T-helper 2 cell treated with Interferon-gamma antibody and Interleukin-4, amounts not matched to agents 100 ng/mL and 5 ng/mL, for 36 hours (primary cell): ENCODE measurements around the gene MRPL46. TPM values are rescaled to one million over a fixed set of nuclear protein-coding genes. Genes with fewer than 3 reads are reported as not detected.

Source experiments
- intact Hi-C: fragments of 100-400 bp; cut with micrococcal nuclease; formaldehyde crosslinking; loops from one replicate; pipeline ENCODE4 v1.15.1; 2023
- total RNA-seq: library from RNA; stranded (reverse); gene quantifications from 2 replicates; pipeline ENCODE4 v1.2.3, GENCODE V29; 2022

Gene MRPL46
- total RNA-seq, 1 donor from 2014 or later = 28.2 TPM

DNA sequence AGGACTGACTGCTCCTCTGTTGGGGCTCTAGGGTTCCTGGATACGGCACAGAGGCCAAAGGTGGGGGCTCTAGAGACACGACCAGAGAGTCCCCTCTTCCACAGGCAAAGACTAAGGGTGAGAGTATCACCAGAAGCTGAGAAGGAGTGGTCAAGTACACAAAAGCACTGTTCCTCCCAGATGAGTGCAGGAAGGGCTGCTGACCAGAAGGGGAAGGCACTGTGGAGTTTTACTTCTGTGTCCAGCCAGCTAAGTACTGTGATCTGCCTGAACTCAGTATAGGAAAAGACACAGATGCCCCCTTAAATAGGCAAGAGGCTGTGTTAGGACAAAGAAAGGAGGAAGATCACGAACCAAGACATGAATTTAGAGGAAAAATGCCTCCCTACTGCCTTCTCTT lies 12.0 kb upstream of the MRPL46 start:
- intact Hi-C loops = no loop called here

DNA sequence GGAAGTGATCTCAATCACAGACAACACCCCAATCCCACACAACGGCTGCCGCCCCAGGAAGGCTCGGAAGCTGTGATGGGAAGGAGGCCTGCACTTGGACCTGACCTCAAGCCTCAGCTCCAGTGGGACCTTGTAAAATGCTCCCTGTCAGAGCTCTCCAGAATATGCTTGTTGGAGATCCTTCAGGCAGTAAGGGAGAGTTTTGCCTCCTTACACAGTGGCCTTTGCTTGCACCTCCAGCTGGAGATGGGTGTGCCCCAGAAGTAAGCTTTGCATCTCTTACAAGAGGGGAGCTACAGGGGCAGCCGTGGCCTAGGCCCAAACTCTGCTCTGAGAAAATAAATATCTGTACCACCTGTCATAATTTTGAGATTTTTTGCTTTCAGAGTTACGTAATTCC lies 10.7 kb upstream of the MRPL46 start:
- intact Hi-C loops = no loop called here

DNA sequence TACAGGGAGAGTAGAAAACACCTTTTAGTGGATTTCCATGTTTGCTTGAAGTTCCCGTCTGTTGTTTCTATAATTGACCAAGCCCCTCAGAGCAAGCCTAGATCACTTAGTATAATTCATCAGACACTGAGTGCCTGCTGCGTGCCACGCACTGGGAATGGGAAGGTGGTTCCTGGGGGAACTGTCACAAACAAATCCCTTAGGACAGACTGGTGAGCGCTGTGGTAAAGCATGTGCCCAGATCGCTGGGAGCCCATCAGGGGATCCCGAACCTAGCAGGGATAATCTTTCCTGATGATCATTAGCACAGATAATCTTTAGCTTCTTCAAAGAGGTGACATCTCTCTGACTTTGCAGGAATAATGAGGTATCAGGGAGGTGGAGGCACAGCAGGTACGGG lies 9.9 kb upstream of the MRPL46 start:
- intact Hi-C loops = no loop called here

DNA sequence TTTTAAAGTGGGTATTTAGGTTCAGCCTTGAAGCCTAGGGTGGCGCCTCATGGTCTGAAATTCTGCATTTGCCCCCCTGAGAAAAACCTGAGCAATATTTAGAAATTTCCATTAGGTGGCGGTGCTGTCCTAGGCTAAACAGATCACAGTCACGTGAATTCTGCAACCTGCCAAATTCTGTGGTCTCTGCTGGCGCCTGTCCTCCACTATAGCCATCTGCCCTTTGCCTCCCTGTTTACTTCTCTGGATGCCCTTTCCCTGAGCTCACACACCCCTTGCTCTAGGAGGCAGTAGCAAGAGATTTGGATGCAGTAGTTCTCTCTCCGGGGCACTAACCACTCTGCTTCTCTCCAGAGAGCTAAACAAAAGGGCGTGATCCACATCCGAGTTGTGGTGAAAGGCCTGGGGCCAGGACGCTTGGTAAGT lies 9.5 kb upstream of the MRPL46 start:
- intact Hi-C loops = no loop called here

DNA sequence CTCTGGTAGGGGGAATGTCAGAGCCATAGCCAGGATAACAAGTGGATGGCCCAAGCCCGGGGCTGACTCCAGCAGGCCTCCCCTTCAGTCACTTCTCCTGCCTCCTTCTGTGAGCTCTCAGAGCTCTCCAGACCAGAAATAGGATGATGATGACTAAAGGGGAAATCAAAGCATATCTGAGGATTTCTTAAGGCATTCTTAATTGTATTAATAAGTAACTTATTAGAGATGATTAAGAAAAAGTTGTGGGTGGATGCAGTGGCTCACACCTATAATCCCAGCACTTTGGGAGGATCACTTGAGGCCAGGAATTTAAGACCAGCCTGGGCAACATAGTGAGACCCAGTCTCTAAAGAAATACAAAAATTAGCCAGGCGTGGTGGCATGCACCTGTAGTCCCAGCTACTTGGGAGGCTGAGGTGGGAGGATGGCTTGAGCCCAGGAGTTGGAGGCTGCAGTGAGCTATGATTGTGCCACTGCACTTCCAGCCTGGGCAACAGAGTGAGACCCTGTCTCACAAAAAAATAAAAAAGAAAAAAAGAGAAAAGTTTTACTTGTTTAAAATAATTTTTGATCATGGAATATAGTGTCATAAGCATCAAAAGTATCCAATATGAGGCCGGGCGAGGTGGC lies 6.6 kb upstream of the MRPL46 start:
- intact Hi-C loops = loop anchor here (5.0 kb wide), 1 partner anchor 189 kb away; no protein-coding TSS in a partner anchor

DNA sequence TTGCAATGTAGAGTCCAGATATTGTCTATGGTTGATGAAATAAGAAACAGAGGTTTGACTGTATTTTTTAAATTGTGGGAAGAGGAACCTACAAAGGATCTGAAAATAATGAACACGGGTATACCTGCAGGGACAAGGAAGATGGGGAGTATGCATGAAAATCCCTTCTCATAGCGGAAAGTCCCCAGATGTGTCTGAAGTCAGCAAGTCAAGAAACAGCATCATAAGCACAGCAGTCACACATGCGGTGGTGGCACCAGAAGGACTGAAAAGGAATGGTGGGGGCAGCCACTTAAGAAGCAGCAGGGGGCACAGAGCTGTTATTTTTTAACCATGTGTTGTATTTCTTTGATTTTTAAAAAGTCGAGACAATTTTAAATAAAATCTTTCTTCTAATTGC lies 5.0 kb upstream of the MRPL46 start:
- intact Hi-C loops = loop anchor here (5.0 kb wide), 1 partner anchor 190 kb away; no protein-coding TSS in a partner anchor

DNA sequence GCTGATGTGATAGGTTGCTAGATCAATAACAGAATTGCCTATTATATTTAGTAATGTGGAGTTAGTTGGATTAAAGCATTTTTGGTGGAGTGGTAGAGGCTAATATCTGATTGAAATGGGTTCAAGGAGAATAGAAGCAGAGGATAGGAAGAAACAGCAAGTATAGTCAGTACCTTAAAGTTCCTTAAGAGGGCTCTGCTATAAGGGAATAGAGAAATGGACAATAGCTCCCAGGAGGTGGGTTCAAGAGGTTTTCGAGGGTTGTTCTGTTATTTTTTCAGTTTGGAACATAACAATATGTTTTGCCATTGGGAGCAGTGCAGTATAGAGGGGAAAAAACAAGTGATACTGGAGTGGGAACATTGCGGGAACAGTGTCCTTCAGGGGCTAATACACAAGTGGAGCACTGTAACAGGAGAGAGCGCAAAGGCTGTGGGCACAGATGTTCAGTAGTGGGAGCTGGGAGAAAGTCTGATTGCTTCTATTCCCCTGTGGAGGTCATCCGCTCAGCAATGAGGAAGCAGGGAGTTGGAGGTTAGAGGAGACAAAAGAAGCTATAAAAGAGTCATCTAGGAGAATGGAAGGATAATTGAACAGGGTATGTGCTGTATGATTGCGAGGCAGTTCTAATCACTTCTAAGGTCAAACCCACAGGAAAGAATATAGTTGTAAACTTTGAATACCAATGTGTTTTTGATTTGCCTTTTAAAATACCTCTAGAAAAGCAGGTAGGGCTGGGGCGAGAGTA lies 3.6 kb upstream of the MRPL46 start:
- intact Hi-C loops = loop anchor here (5.0 kb wide), 1 partner anchor 192 kb away; no protein-coding TSS in a partner anchor

DNA sequence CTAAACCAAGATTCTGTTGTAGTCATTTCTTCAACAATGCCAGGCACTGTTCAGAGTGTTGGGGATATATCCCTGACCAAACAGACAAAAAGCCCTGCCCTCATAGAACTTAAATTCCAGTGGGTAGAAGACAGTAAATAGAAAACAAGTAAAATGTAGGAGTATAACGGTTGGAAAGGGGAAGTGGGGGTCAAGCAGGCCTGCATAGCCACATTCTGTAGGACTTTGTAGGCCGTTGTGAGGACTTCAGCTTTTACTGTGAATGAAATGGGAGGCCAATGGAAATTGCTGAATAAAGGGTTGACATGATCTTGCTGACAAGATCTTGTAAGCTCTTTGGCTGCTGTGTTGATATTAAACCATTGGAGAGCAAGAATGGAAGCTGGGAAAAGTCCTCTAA lies 2.1 kb upstream of the MRPL46 start:
- intact Hi-C loops = loop anchor here (10.0 kb wide), 1 partner anchor 425 kb away; the partner anchor contains the start of gene HAPLN3

DNA sequence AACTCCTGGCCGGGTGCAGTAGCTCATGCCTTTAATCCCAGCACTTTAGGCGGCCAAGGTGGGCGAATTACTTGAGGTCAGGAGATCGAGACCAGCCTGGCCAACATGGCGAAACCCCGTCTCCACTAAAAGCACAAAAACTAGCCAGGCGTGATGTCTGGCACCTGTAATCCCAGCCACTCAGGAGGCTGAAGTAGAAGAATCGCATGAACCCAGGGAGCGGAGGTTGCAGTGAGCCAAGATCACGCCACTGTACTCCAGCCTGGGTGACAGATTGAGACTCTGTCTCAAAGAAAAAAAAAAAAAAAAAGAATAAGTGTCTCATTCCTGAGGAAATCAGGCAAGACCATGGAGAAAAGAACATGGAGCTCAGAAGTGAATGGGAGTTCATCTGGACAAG lies 1.5 kb upstream of the MRPL46 start:
- intact Hi-C loops = loop anchor here (10.0 kb wide), 1 partner anchor 426 kb away; the partner anchor contains the start of gene HAPLN3

DNA sequence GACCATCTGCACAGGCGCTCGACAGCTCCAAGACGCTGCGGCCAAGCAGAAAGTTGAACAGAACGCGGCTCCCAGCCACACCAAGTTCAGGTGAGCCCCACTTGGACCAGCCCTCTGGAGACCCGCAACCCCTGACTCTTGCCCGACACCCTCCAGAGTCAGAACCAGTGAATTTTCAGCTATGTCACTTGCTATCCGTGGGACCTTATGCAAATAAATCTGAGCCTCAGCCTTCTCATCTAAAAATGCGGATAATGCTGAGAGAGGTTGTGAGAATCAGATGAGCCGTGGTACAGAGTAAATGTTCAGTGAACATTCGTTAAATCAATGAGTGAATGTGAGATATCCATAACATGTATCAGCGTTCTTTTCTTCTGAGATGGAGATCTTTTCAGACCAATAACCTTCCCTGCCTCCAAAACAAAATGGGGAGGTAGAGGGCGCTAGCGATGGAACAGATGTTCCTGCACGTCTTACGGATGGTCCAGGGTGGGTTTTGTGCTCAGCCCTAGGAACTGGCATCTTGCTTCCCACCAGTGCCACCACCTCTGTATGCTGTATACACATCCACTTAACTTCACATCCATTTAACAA lies 844 bp upstream of the MRPL46 start:
- intact Hi-C loops = loop anchor here (1.0 to 10.0 kb wide), 4 partner anchors 78 to 427 kb away; partner anchors contain the start of genes AEN, DET1 and HAPLN3

DNA sequence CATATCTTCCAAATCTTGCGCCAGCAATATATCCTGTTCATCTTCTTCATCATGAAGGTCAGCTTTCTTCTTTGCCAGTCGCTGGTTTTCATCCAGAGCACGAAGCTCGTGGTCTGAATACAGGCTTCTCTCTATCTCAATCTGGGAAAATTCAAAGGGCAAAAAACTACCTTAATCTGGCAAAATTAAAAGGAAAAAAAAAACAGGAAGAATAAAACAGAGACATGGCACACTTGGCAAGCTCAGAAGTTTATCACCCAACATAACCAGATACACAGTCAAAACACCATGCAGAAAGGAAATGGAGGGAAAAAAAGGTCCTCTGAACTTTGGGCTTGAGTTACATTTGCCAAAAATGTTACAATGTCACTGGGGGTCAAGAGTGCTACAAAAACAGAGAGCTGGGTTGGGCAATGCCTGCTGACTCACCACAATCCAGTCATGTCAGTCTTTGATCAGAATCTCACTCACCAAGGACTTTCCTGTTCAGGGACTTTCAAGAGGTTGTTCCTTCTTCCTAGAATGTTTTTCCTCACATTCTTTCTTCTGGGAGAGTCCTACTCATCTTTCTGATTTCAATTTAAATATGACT lies 1.5 kb downstream of the MRPL46 start:
- intact Hi-C loops = loop anchor here (10.0 kb wide), 1 partner anchor 429 kb away; the partner anchor contains the start of gene HAPLN3

DNA sequence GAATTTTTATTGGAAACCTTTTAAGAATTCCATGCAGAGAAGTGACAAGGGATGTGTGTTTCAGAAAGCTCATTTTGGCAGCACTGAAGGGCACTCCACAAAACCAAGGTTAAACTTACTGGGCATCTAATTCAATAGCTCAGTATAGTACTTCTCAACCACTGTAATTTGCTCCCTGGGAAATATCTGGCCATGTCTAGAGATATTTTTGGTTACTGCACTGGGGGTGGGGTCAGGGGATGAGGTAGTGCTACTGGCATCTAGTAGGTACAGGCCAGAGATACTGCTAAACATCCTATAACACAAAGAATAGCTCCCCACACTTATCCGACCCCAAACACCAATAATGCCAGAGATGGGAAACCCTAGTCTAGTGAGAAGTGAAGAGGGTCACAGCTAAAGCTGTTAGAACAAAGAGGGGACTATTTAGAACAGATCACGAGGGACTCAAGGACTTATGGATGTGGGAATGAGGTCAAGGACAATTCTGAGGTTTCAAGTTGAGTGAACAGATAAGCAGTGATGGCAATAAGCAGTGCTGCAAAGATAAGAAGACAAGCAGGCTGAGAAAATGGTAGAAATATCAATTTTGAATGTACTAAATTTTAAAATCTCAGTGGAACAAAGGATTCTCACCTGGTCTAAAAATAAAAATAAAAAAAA lies 3.2 kb downstream of the MRPL46 start:
- intact Hi-C loops = loop anchor here (10.0 kb wide), 1 partner anchor 431 kb away; the partner anchor contains the start of gene HAPLN3

DNA sequence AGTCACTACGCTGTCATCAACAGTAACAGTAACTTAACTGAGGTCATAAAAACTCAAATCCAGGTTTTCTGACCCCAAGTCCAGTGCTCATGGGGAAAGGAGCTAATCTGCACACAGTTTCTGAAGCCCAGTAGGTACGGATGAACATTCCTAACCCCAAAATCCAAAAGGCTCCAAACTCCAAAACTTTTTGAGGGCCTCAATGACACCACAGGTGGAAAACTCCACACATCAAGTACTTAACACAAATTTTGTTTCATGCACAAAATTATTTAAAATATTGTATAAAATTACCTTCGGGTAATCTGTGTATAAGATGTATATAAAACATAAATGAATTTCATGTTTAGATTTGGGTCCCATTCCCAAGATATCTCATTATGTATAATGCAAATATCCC lies 10.5 kb downstream of the MRPL46 start:
- intact Hi-C loops = no loop called here

DNA sequence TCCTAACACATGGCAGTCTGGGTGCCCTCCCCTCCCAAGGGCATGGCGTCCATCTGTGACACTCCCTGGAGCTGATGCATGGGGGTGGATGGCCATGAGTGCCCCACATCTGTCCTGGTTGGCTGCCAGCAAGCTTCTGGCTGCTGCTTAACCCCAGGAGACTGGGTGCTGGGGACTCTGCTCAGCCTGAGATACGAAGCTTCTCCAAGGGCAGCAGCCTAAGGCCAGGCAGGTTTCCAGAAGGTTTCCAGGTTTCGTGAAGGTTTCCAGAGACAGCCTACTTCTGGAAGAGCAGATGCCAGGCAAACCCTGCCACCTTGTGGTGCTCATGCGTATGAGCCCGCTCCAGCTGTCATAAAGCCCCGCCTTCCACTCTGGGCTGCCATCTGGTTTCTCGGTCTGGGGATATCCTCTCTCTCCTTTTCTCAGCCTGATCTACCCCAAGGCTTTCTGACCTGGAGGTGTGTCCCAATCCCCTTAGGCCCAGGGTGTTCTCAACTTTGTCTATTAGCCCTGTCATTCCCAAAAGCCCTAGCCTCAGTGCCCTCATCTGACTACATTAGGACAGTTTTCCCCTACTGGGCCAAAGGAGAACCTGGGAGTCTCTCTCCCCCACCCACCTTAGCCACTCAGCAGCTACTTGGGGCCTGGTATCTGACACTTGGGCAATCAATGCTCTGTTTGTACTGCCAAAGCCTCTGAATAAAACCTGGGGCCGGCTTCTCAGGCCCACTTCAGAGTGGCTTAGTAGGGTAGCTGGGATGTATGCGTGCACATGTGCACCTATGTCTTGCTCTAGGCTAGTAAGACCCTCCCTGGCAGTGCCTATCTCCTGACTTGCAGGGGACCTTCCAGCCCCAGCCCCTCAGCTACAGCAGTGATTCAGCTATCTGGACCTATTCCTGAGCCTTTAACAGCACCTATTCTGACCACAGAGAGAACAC lies 12.0 kb downstream of the MRPL46 start:
- intact Hi-C loops = no loop called here

DNA sequence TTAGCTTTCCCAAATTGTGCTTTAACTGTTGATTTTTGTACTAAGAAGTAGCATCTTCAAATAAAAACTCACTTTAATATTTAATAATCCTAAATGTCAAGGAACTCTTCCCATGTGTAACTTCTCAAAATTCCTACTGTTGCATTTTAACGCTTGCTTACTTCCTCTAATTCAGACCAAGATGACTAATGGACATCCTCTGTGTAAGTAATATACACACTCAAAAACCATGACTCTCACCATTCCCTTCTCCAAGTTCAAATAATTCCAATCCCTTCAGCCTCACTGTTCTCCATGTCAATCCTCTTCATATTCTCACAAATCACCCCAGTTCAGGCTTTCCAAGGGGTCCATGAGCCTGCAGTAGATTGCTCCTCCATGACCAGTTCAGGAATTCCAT lies 13.0 kb downstream of the MRPL46 start:
- intact Hi-C loops = no loop called here

DNA sequence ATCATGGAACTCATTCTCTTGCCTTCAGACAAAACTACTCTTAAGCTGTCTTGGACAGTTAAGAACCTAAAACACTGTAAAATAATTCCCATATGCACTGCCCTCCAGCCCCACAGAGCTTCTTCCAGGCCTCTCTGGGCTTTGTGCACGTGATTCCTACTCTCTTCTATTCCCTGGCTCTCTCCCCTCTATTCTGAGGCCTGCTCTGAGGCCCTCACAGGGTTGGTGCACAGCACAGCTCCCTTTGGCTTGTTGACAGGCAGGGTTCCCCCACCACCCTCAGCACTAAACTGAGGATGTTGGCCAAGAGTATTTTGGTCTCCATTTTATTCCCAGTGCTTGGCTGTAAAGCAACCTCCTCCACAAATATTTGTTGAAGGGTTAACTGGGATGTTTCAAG lies 13.5 kb downstream of the MRPL46 start:
- intact Hi-C loops = no loop called here

DNA sequence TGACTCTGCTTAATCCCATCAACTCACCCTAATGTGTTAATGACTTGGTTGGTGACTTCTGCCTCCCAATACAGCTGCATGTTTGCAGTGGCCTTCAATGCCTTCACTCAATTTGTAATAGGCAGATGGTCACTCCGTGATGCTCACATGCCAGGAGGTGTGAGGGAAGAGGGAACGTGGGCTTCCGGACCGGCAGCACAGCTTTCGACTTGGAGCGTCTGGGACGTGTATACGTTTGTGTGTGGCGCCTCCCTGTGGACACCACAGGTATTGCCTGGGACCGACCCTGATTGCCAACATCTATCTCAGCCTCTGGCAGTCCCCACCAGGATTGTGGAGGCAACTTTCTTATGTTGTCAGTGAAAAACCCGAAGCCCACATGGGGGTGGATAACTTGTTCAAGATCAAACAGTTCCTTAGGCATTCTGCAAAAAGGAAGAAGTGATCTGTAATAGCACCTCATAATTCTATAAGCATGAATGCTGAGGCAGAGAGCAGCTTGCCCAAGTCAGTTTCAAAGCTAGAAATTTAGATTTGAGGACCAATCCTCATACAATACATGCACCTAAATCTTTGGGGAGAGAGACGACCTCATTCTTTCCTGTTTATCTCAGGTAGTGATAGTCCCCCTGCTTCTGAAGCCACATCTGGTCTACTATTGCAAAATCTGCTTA lies 16.9 kb downstream of the MRPL46 start:
- intact Hi-C loops = loop anchor here (1.0 kb wide), 1 partner anchor 206 kb away; no protein-coding TSS in a partner anchor

DNA sequence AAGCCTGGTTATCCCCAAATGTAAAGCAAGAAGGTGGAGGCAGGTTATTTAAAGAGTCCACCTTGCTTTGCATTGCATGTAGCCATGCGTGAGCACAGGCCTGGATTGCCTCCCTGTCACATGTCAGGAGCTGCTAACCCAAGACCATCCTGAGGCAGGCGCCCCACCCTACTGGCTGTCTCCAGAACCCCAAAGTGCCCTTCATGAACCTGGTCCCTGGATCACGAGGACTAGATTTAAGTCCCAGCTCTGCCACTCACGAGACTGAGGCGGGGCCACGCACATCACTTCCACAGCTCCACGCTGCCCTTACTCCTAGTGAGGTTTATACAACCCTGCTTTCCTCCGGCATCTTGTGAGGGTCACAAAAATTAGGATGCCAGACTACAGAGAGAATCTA lies 17.6 kb downstream of the MRPL46 start:
- intact Hi-C loops = no loop called here

DNA sequence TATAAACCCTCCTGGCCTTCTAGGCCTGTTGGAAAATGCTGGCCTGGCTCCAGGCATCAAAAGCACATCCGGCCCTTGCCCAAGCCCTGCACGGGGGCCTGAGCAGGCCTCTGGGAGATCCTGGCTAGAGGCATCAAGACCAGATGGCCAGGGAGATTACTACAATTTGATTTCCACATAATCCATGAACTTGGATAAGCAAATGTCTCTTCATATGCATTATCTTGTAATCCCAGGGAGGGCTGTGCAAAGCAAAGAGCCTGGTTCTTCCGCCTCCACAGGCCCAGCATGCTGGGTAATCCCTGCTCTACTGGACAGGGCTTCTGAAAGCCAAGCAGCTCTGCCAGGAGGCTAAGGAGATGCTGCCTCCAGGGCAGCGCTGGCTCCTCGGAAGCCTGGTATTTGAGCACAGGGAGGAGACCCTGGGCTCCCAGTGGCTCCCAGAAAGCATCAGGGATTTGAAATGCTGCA lies 18.2 kb downstream of the MRPL46 start:
- intact Hi-C loops = no loop called here
